Measurements from ENCODE around the gene CADPS.

CADPS gene

GRCh38 chr3:62559831-62560445 lies 315.3 kb downstream of the CADPS start:
- DNase-seq, result no peak

- peak in 2 of 56 donors; percentile 1 to 8 for DNase-seq
Measured at GRCh38 chr3:62558549-62559112, 316.6 kb downstream of the CADPS start.

DNA sequence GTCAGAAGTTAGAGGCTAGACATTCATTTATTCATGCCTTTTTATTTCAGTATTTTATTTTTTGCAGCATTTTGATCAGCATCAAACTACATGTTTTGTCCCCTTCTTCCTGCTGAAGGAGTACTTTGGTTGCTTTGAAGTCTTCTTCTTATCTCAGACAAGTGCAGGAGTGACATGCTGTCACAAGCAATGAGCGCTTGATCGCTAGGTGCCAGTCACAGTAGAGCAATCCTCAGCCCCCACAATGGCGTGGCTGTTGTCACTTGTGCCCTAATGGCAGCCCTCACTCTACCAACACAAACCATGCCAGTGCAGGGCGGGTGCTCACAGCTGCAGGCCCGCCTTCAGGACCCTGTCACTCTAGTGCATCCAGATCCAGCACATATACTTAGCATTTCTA lies 317.2 kb downstream of the CADPS start:
- DNase-seq, result no peak

- DNase-seq, result no peak
Measured at GRCh38 chr3:62557450-62557849, 317.8 kb downstream of the CADPS start.

GRCh38 chr3:62556121-62556815 lies 318.9 kb downstream of the CADPS start:
- DNase-seq, result no peak

GRCh38 chr3:62554264-62554799 lies 320.9 kb downstream of the CADPS start:
- DNase-seq, result no peak

- no peak for DNase-seq
Measured at GRCh38 chr3:62553811-62554210, 321.4 kb downstream of the CADPS start.

DNA sequence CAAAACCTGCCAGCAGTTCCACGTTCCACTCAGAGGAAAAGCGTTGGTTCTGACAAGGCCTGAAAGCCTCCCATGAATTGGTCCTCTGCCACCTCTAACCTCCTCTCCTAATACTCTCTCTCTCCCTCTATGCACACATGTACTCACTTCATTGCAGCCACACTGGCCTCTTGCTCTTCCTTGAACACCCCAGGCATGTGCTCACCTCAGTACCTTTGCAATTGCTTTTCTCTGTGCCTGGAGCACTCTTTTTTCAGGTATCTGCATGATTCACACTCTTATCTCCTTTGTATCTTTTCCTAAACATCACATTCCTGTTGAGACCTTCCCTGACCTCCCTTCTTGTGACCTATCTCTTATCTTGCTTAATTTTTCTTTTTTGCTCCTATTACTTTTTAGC lies 323.7 kb downstream of the CADPS start:
- DNase-seq, result no peak

- DNase-seq, result no peak
Measured at GRCh38 chr3:62550439-62550838, 324.8 kb downstream of the CADPS start.

GRCh38 chr3:62548528-62549205 lies 326.5 kb downstream of the CADPS start:
- DNase-seq, result no peak

- DNase-seq, result no peak
Measured at GRCh38 chr3:62546266-62546665, 328.9 kb downstream of the CADPS start.

GRCh38 chr3:62542185-62542584 lies 333.0 kb downstream of the CADPS start:
- no peak for DNase-seq

GRCh38 chr3:62539762-62540161 lies 335.5 kb downstream of the CADPS start:
- no peak for DNase-seq

DNA sequence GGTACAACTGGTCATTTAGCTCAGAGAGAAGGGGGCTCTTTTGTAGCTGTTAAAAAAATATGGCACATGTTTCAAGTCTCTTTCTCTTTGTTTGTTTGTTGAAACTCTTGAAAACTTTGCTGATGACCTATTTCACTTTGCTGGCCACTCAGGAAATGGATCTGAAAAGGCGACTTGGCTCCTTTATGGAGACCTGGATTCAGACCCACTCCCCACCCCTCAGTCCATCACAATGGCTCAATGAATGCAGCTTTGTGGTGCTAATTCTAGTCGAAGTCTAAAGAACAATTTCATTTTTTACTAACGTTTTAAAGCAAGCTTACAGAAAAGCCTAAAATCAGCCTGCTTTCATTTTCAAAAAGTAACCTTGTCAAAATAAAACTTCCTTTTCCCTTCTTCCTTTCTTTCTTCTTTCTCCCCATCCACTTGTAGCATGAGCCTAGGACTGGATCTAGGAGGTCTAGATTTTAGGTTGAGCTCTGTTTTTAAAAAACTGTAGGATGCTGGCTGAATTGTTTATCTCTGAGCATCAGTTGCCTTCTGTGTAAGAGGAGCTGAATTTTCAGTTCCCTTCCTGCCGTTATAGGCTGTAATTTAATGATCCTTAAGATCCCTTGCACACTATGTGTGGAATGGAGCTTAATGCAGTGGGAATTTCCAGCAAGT lies 336.4 kb downstream of the CADPS start:
- DNase-seq, result no peak

DNA sequence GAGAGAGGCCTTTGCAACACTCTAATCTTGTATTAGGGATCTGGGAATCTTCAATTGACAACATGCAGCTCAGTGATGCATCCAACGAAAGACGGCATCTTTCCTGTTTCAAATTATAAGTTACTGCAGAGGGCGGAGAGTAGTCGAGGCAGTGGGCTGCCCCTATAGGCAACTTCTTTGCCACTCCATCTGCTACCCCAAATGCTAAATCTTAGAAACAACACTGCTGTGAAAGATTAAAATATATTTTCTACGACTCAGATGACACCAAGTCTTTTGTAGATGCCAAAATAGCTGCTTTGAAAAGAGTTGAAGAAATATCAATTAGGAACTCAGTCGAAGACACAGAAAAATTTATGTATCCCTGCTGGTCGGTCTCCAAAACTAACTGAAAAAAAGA lies 340.9 kb downstream of the CADPS start:
- DNase-seq, result no peak

- DNase-seq, result no peak
Measured at GRCh38 chr3:62532796-62533195, 342.4 kb downstream of the CADPS start.

DNA sequence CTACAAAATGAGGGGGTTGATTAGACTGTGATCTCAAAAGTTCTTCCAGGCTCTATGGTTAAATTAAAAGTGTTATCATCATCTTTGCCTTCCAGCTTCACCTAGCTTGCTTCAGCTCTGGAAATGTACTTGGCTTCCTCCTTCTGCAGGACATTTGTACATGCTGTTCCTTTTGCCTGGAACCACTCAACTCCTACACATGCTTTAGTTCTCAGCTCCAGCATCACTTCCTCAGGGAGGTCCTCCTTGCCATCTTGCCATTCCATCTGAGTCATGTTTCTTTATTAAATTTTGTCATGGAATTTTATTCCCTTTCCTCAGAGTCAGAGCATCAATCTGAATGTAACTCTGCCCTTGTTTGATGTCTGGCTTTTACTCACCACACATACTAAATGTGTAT lies 343.2 kb downstream of the CADPS start:
- DNase-seq, result no peak

DNA sequence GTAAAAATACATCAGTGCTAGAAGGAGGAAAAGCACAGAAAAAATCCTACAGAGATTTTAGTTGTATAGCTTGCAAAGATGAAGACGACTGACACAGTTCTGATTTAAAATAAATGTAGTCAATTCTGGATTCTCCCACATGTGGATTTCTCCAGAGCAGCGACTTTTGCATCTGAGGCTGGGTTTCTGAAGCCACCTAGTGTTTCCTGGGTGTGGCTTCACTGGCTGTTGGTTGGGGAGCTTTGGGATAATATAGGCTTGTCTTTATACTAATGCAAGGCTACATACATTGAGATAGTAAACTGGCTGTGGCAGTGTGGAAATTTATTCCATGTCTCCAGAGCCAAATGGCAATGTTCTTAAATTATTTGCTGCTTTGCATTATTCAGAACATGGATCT lies 343.7 kb downstream of the CADPS start:
- DNase-seq, result no peak

GRCh38 chr3:62529230-62529629 lies 346.0 kb downstream of the CADPS start:
- peak in 5 of 56 donors; percentile 2 to 10 (median 6) for DNase-seq

- DNase-seq, result no peak
Measured at GRCh38 chr3:62527474-62527873, 347.7 kb downstream of the CADPS start.

DNA sequence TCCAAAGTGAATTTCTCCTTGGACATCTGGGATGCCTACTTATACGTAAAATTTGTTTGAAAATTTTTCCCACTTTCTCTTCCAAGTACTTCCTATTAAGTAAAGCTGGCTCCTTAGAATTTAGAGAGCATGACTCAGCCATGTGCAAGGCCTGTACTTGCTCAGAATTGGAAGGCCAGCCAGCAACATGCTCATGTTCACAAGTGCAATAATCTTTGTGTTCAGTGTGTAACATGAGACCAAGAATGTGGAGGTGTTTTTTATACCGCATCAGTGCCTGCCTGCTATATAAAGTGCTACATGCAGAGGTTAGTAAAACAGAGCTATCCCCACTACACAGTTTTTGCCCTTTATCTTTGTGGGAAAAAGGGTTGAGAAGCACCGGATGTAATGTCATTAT lies 349.9 kb downstream of the CADPS start:
- no peak for DNase-seq

DNA sequence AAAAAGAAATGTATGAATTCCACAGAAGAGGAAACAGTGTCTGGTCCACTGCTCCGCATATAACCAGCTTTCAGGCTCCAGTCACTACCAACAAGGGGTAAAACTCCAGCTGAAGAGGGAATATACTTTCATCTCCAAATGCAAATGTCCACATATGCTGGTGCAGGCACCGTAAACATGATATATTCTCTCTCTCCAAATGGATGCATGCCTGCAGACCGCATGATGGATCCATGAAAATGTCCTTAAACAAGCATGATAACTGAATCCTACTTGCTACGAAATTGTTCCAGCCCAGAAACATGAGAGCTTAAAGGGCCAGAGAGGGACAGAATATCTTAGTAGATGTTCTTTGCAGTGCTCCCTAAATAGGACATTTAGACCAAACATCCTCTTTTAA lies 351.5 kb downstream of the CADPS start:
- no peak for DNase-seq
